ENCODE data around the gene XYLB.

XYLB gene

DNA sequence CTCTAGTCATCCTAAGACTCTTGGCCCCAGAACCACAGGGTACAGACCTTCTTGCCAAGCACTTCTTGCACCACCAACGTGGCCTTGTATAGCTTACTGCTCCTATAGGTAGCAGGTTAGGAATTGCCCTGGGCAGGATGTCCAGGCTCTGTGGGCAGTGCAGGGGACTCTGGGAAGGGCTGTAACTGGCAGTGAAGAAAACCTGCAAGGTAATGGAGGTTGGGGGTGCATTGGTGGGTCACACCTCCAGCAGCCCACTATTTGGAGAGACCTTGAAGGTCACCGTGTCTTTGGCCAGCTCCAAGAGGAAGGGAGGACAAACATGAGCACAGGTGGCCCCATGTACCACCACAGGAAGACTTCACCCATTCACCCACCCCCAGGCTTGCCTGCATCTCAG lies 21.3 kb upstream of the XYLB start:
- DNase-seq: no peak

DNA sequence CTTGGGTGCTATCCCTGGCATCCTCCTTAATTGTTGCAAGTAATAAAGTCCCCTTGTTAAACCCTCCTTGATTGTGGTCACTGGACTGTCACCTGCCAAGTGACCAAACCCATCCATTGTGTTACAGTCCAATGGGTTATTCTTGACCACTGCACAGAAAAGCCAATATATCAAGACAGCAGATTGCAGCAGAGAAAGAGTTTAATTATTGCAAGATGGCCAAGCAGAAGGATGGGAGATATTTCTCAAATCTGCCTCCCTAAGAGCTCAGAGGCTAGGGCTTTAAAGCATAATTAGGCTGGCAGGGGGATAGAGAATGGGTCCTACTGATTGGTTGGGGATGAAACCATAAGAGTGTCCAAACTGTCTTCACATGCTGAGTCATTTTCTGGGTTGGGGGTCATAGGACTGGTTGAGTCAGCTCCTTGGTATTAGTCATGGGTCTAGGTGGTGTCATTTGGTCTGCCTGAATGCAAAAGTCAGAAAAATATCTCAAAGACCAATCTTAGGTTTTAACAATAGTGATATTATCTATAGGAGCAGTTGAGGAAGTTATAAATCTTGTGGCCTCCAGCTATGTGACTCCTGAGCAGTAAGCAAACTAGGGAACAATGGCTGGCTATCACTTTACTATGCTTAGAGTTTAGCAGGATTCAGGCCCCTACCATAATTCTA lies 19.1 kb upstream of the XYLB start:
- DNase-seq: no peak

DNA sequence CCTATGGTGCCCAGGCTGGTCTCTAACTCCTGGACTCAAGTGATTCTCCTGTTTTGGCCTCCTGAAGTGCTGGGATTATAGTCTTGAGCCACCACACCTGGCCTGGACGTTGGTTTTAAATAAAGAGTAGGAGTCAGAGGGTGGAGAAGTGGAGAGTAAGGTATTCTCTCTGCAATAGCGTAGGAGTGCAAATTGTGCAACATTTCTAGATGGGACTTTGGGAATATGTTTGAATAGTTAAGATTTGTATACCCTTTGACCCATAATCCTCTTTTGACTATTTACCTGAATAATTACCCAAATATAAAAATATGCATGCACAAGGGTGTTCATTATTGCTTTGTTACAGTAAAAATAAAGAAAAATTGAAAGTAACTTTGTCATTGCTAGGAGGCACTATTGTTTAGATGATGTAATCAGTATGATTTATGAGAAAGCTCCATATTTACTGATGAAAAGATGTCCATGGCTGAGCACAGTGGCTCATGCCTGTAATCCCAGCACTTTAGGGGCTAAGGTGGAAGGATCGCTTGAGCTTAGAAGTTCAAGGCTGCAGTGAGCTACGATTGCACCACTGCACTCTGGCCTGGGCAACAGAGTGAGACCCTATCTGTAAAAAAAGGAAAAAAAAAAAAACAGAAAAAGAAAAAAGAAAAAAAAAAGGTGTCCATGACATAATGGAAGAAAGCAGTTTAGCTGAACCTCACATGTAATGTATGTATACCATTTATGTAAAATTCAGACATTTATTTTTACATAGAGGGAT lies 15.1 kb upstream of the XYLB start:
- DNase-seq: no peak

DNA sequence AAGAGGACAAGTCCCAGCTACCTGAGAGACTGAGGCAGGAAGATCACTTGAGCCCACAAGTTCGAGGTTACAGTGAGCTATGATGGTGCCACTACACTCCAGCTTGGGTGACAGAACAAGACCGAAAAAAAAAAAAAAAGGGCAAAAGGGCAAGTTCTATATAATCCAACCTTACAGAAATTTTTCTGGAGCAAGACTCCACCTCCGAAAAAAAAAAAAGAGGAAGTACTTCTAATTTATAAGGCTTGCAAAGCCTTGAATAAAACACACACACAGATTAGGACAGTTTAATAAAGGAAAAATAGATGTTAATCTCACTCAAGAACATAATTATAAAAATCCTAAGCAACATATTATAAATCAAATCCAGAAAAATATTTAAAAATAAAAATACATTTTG lies 14.4 kb upstream of the XYLB start:
- no peak for DNase-seq

DNA sequence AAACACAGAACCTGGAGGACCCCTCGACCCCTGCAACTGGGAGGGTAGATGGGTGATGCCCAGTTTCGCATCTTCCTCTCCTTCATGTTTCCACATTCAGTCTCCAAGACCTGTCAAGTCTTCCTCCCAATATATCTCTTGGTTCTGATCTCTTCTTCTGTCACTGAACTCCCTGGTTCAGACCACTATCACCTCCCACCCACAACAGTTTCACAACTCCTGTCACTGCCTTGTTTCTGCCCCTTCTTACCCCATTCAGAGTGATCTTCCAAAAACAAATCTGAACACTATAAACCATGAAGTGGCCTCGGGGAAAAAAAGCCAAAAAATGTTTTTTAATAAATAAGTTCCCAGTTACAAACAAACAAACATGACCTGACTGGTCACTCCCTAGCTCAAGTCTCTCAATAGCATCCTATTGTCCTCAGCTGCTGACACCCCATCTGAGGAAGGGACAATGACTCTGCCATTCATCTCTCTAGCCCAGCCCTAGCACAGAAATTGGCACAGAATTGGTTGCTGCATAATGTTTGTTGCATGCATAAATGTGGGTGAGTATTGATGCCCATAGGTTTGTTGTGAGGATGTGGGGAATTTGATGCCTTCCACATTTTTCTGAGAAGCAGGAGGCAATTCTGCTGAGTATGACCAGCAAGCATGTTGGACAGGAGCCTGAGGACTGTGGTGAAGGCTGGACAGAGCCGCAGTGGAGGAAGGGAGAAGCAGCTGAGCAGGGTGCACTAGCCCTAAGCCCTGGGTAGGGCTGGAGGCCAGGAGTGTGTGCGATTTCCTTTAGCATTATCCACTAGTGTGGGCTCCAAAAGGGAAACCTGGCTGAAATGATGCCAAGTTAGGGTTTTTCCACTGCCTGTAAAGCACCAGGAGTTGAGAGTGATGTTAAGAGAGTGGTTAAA lies 12.2 kb upstream of the XYLB start:
- DNase-seq: no peak

DNA sequence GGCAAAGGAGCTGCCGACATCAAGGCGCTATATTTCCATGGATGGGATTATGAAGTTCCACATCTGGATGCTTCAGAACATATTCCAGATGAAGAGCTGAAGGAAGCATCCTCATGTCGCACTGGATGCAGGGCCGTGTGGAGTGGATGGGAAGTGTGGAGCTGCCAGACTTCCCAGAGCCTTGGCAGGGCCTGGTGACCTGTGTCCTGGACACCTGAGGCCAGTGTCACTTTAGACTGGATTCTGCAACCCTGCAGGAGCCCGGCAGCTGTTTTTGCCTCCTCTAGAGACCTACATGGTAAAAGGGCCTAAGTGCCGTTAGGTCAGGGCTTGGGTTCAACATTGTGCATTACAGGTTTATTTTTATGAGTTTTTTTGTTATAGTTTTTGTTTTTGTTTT lies 11.3 kb upstream of the XYLB start:
- DNase-seq: no peak

DNA sequence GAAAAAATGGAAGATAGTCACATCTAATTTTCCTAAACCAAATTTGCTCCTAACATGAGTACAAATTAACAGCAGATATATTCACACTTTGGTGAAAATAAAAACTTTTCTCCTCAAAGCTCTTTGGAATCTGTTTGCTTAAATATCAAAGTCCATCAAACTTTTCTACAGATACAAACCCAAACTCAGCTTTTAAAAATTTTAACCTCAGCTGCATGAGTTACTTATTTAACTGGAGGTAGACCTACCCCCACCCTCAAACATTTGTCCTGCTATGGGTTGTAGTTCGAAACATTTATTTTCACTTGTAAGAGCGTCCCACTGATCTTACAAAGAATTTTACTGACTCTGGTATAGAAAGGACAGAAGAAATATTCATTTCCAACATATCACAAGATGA lies 8.9 kb upstream of the XYLB start:
- no peak for DNase-seq

DNA sequence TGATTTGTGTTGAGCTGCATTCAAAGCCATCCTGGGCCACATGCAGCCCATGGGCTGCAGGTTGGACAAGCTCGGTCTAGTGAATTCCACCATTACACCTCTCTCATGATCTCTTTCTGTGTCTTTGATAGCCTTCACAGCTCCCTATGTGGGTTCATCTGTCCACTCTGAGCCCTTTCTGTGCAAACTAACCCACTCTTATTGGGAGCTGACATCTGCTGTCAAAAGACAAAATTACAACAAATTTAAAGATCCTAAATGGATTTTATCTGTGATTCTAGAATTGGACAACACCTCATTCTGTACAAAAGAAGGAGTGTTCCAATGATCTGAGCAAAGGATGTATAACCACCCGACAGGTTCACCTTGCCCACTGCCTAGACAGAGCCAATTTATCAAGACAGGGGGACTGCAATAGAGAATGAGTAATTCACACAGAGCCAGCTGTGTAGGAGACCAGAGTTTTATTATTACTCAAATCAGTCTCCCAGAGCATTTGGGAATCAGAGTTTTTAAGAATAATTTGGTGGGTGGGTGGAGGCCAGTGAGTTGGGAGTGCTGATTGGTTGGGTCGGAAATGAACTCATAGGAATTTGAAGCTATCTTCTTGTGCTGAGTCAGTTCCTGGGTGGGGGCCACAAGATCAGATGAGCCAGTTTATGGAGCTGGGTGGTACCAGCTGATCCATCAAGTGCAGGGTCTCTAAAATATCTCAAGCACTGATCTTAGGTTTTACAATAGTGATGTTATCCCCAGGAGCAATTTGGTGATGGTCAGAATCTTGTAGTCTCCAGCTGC lies 2.6 kb upstream of the XYLB start:
- no peak for DNase-seq

DNA sequence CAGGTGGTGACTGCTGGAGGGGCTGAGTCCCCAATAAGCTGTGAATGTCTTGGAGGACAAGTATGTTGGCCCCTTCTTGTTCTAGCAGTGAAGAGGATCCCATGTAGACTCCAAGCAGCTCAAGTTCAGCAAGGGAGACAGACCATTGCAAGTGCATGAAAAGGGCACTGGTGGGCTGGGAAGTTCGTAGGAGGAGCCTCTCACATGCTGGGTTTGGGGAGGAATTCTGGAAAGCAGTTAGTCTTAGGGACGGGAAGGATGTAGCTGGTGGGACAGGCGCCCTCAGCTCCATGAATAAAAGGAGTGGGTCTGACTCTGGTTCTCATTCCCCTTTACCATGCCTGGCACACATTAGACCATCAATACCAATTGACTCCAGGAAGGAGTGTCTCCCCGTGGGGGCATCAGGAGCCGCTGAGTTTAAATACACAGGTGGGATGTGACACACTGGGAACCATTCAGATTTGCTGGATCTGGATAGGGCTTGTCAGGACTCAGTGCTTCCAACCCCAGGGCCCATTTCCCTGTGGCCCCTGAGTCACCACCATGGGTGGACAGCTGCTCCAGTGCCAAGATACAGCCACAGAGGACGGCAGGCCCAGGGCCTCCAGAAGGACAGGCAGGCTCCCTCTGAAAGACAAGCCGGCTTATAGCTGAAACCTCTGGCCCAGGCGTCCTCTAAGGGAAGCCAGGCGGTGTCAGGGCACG lies 552 bp upstream of the XYLB start:
- DNase-seq: no peak

DNA sequence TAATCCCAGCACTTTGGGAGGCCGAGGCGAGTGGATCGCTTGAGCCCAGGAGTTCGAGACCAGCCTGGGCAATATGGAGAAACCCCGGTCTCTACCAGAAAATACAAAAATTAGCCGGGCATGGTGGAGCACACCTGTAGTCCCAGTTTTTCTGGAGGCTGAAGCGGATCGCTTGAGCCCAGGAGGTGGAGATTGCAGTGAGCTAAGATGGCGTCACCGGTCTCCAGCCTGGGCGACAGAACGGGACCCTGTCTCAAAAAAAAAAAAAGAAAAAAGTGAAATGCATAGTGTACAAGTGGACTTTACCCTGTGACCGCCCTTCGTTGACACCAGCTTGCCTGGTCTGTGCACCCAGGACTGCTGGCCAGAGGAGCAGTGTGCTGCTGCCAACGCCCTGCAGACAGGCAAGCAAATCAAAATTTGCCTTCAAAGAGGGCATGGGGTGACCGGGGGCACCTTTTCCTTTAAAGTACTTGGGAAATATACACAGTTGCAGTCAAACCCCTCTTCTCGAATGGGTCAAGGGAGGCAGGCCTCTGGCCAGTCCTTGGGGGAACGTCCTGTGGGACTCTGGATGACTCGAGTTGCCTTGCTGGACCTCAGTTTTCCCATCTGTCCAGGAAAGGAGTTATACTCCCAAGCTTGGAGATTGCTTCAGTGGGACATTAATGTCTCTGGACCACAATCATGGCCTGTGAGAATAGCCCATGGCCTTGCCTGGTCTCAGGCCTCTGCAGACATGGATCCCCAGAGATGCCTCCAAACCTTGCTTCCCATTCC lies 1.0 kb downstream of the XYLB start:
- no peak for DNase-seq

DNA sequence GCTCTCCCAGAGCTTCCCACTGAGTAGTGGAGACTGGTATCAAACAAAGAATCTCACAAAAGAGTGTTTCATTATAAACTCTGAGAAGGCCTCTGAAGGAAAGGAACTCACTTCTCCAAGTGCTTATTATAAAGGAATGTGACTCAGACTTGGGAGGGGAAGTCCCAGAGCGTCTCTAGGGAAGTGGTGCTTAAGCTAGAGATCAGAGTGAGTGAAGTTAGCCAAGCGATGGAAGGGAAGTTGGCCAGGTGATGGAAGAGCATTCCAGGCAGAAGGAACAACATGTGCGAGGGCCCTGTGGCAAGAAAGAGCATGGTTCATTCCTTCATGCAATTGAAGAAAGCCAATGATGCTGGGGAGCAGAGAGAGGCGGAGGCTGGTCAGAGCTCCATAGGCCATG lies 2.3 kb downstream of the XYLB start:
- no peak for DNase-seq

DNA sequence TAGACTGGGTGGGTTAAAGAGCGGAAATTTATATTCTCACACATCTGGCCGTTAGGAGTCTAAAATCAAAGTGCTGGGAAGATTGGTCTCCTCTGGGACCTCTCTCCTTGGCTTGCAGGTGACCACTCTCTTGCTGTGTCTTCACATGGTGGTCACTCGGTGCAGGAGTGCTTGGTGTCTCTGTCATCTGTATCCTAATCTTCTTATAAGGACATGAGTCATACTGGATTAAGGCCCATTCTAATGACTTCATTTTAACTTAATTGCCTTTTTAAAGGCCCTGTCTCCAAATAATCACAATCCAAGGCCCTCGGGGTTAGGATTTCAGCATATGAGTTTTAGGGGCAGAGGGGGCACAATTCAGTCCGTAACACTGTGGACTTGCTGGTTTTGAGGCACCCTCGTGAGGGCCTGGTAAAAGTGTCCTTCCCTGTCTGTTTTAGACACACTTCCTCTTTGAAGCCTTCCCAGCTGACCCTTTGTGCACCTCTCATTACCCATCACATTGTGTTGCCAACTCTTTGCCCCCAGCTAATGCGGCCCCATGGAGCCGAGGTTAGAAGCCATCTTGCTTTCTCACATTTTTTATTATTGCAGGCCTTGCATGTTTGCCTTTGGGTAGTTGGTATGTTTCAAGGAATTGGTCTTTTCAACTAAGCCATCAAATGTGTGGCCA lies 3.2 kb downstream of the XYLB start:
- no peak for DNase-seq

DNA sequence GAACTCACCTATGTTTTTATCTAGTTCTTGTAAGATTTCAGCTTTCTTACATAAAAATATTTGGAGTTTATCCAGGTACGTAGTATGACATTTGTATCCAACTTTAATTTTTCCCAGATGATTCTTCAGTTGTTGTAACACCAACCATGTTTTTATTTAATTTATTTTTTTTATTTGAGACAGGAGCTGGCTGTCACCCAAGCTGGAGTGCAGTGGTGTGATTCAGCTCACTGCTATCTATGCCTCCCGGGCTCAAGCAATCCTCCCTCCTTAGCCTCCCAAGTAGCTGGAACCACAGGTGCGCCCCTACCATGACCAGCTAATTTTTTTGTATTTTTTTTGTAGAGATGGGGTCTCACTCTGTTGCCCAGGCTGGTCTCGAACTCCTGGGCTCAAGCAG lies 6.6 kb downstream of the XYLB start:
- no peak for DNase-seq

DNA sequence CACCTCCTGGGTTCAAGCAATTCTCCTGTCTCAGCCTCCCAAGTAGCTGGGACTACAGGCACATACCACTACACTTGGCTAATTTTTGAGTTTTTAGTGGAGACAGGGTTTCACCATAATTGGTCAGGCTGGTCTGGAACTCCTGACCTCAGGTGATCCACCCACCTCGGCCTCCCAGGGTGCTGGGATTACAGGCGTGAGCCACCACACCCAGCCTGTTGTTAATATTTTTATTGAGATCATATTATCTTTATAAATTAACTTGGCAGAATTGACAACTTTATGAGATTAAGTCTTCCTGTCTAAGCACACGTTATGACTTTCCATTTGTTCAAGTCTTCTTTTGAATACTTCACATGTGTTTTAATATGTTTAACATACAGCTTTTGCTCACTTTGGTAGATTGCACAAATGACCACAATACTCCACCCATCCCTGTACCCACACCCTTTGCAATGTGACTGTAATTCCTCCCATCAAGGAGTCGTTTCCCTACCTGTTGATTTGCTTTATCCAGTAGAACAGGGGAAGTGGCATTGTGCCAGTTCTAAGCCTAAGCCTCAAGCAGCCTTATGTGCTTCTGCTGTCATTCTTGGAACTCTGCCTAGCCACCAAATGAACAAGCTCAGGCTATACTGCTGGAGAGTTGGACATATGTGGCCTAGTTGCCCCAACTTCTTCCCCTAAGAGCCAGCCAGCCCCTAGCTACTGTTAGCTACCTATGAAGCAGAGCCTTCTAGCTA lies 8.2 kb downstream of the XYLB start:
- peak; percentile 87 for DNase-seq

DNA sequence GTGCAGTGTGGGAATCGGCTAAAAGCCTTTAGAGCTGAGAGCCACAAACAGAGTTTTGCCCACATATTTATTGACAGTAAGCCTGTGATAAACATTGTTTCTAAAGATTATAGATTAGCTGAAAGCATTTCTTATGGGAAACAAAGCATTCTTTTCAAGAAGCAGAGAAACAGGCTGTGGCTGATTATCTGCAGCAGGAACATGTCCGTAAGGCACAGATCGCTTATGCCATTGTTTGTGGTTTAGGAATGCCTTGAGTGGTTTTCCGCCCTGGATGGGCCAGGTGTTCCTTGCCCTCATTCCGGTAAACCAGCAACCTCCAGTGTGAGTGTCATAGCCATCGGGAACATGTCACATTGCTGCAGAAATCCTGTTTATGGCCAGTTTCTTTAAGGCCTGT lies 12.5 kb downstream of the XYLB start:
- no peak for DNase-seq

DNA sequence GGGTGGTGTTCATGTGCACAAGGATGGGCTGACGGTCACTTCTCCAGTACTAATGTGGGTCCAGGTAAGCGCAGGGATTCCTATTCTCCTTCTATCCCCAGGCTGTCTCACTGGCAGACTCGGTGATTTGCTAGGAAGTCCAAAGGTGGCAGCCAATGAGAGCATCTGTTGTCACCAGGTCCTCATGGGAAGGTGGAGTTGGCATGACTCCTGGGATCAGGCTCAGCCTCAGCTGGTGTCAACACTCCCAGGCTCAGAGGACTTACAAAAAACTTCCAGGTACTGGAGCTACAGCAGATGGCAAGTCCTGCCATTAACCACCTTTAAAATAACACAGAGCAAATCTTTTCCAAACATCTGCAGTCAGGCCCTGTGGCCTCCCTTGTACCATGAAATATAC lies 13.8 kb downstream of the XYLB start:
- peak; percentile 5 for DNase-seq

DNA sequence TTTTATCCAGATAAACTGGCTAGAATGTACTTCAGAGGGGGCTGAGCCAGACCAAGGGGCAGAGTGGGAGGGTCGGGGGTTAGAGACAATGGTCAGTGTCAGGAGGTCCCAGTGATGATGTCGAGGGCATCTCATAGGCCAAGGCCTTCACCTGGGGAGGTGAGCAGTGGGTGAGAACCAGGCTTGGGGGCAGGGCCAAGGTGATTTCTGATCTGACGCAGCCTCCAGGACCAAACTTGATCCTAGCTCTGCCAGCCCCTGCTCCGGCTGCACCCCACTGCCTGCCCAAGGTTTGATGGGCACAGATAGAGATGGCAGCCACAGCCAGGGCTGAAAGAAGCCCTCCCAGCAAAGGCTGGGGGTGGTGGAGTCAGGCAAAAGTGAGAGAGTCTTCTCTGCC lies 14.9 kb downstream of the XYLB start:
- DNase-seq: no peak

DNA sequence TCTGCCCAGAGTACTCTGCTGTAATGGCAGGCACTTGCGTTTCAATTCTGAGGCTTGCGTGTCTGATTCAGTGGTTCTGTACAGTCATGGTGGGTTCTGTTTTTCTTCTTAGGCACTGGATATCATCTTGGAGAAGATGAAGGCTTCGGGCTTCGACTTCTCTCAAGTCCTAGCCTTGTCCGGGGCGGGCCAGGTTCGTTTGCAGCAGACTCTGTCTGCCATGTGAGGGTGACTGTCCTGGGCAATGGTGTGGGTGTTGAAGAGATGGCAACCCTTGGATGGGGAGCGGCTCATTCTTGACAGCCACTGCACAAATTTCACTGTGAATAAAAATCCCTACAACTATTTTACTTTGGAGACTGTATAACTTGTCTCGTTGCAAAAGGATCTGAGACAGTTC lies 16.2 kb downstream of the XYLB start:
- DNase-seq: no peak

DNA sequence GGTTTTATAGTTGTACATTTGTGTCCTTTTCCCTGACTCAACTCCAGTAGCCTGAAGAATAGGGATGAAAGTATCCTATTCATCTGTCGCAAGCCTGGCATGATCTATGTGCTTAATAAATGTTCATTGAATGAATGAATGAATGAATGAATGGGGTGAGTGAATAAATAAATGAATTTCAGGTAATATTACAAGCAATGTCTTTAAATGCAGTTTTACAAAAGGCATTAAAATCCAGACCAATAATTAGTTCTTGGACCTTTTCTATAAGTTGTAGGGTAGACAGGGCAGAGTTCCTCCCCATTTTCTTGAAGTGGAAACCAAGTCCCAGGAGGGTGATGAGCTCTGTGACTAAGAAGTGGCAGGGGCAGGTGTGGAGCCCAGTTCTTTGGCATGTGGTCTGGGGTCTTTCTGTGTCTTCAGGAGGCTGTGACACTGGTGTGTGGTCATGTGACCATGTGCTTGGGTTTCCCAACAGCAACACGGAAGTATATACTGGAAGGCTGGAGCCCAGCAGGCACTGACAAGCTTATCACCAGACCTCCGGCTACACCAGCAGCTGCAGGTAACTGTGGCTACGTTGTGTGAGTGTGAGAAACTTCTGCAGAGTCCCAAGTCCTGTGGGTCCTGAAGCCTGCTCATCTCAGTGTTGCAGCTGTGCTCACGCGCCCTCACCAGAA lies 18.3 kb downstream of the XYLB start:
- DNase-seq: no peak
